ENCODE measurements around the gene MYH14.

- TF ChIP-seq POLR2AphosphoS5 (IDR thresholded peaks at IDR 0.05) (no peak), CTCF (IDR thresholded peaks at IDR 0.05) (no peak), POLR2A (IDR thresholded peaks at IDR 0.05) (no peak), EP300 (IDR thresholded peaks at IDR 0.05) (no peak)
These were observed 10.5 kb downstream of the MYH14 start for GRCh38 chr19:50213925-50214324.
